GM03348 (cell line): ENCODE measurements around the gene TWSG1.
"Not testable (repeated sequence)": the region's sequence is repeated elsewhere in the genome, so short reads cannot be mapped to it uniquely, and the experiment has no call there.

Source experiments
- DNase-seq: peaks from one replicate; pipeline ENCODE4 v3.0.0; 2012; ENCODE audit warnings: low spot score

Gene TWSG1

DNA sequence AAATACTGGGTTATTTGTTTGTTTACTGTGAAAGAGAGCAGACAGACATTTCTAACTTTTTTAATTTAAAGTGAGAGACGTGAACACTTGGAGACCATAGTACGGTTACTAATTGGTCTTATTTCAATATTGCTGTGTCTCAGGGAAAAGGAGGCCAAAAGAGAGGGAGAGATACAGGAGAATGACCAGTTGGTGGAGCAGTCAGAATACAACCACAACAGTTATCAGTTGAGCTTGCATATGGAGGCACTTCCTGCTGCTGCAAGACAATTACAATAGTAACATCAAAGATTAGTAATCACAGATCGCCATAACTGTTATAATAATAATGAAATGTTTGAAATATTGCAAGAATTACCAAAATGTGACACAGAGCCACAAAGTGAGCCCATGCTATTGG, 58.2 kb downstream of the TWSG1 start:
- no peak for DNase-seq

DNA sequence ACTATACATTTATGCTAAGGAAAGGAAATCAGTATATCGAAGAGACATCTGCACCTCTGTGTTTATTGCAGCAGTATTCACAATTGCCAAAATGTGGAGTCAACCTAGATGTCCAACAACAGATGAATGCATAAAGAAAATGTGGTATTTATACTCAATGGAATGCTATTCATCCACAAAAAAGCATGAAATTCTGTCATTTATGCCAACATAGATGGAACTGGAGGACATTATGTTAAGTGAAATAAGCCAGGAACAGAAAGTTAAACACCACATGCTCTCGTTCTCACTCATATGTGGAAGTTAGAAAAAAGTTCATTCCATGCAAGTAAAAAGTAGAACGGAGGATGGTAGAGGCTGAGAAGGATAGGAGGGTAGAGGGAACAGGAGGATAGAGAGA, 59.5 kb downstream of the TWSG1 start:
- DNase-seq = no peak

DNA sequence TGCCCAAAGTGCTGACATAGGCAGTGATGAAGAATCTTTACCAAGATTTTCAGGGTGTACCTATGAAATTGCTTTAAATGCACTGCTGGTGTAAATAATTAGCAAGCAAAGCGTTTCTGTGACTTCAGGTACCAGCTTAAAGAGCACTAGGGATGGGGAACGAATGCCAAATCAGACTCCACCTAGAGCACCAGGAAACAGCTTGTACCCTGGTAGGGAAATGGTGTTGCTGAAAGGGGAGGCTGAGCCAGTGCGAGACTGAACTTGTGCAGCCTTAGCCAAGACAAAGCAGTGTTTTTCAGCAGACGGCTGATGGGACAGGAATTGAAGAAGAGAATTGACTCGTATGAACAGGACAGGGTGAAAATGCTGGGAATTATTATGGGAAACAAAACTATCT, 65.6 kb downstream of the TWSG1 start:
- no peak for DNase-seq

DNA sequence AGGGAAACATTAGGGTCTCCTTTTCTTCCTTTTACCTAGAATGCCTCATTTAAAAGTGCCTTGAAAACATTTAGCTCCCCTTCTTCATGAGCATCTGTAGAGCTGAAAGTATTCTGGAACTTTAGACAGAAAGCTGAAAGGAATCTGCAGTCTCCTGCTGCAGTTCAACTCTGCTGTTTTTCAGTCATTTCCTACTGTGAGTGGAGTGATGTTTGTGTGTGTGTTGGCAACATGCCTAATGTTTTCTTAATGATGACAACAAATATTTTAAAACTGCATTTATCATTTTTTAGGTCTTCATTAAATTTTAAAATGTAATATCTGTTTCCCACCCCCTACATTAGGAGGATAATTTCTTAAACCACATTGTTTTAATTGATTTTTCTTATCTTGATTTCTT, 66.6 kb downstream of the TWSG1 start:
- DNase-seq = no peak

DNA sequence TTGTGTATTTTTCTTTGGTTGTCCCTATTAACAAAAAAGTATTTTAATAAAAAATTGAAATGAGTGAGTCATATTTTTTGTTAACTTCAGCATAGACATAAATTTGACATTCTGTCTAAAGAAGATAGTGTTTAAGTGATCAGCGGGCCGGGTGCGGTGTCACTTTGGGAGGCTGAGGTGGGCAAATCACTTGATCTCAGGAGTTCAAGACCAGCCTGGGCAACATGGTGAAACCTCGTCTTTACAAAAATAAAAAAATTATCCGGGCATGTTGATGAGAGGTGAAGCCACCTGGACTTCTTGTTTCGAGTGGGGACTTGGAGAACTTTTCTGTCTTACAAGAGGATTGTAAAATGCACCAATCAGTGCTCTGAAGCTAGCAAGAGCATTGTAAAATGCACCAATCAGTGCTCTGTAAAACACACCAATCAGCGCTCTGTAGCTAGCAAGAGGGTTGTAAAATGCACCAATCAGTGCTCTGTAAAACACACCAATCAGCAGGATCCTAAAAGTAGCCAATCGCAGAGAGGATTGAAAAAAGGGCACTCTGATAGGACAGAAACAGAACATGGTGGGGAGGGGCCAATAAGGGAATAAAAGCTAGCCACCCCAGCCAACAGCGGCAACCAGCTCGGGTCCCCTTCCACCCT, 67.9 kb downstream of the TWSG1 start:
- DNase-seq = not testable (repeated sequence)

DNA sequence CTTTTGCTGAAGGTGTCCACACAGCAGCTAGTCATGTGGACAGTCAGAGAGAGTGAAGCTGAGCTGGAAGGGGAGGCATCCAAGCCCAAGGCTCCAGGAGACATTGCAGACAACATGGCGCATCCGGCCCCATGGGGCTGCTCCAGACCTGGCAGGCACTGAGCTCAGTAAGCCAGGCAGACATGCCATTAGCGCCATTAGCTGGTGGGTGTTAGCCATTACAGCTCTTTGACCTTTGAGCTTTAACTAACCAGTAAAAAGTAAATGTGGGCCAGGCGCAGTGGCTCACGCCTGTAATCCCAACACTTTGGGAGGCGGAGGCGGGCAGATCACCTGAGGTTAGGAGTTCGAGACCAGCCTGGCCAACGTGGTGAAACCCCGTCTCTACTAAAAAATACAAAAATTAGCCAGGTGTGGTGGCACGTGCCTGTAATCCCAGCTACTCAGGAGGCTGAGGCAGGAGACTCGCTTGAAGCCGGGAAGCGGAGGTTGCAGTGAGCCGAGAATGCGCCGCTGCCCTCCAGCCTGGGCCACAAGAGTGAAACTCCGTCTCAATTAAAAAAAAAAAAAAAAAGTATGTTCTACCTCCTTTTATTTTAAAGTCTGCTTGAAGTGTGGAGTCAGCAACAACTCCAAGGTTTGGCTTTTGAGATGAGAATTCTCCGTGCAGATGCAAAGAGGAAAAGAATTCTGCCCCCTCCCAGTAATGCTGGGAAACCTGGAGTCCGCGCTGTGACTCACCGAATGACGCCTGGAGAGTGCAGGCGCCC, 69.4 kb downstream of the TWSG1 start:
- DNase-seq = no peak

DNA sequence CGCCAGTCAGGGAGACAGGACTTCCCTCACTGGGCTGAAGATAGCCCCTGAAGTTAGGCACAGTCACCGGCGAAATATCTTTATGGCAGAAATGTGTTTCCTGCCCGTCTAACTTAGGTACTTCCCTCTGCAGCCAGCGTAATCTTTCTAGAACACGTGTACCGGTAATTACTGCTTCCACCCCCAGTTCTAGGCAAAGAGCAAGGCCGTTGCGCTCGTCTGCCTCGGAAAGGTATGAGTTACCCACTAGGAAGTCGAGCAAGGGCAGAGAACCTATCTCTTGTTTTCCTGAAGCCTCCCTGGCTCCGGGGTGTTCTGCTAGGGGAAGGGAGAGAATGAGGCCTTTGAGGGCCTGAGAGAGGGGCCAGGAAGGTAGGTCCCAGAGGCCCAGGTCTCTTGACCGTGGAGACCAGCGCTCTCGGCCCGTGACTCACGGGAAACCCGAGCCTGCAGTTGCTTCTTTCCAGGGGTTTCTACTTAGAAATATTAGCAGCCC, 70.0 kb downstream of the TWSG1 start:
- DNase-seq = no peak

DNA sequence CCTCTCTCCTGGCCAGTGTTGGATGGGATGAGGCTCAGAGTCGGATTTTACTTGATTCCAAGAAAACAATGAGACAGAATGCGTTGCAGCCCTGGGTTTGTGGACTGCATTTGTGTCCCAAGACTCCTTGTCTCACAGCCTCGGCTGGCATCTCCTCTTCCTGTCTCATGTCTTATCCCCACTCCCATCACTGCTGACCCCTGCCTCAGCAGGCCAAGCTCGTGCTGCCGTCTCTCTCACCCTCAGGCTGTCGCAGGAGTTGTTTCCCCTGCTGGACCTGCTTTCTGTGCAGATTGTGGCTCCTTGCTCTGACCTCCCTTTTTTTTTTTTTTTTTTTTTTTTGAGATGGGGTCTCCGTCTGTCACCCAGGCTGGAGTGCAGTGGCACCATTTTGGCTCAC, 70.6 kb downstream of the TWSG1 start:
- no peak for DNase-seq

DNA sequence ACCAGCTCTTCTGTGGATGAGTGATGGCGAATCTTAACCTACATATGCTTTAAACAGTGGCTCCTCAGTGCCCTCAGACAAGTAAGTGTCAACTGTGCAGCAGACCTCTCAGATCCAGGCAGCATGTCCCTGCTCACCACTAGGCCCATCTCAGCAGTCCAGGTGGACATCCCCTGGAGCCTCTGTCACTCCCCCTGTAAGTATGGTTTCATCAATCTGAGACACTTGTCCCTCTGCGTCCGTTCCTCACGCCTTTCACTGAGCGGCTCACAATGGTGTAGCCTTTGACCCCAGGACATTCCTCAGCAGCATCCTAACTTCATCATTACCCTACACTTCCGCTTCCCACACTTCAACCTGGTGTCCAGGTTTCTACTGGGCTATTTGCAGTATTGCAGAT, 71.4 kb downstream of the TWSG1 start:
- DNase-seq = no peak

DNA sequence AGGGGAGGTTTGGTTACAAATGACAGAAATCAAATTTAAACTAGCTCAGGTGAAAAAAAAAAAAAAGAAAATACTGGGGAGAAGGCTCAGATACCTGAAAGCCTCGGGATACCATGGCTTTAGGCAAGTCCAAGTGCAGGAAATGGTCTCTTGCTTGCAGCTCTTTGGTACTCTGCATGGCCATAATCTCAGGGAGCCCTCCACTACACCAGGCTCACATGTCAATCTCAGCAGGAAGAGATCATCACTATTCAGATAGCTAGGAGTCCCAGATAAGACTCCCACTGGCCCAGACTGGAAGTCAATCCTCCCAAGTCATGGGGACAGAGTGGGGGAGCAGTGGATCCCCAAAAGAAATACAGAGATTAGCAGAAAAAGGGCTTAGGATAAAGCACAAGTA, 75.9 kb downstream of the TWSG1 start:
- DNase-seq = no peak

DNA sequence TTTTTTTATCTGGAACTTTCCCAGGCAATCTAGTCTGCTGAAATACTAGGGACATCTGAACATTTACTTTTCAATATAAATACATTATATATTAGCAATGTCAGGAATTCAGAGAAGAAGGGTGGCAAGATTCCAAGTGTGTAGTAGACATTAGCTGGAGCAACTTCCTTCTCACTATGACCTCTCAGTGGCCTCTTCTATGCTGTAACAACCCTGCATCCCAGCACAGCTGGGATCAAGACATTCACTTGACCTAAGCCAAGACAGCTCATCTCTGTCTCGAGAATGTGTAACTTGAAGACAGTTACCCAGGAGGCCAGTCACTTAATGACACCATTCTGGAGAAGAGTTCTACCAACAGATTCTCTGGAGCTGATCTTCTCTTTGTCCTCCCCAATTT, 79.0 kb downstream of the TWSG1 start:
- DNase-seq = peak; percentile 60

DNA sequence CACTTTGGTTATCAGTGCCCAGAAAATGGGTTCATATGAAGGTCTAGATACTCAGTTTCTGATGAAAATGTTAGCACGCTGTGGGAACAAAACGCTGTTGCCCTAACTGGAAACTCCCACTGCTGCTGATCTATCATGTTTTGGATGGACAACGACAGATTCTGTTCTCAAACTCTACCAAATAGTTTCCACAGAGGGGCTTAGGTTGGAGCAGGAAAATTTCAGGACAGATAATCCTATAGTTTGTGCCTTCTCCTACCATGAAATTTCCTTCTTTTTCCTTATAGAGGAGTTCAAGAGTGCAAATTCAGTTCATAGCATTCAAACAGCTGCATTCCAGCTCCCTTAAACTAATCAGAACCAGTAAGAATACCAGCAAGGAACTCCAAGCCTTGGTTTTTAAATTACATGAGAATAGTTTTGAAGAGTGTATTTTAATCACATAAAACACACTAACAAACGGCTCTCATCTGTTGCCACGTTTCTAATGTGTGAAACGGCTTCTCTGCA, 82.0 kb downstream of the TWSG1 start:
- no peak for DNase-seq

DNA sequence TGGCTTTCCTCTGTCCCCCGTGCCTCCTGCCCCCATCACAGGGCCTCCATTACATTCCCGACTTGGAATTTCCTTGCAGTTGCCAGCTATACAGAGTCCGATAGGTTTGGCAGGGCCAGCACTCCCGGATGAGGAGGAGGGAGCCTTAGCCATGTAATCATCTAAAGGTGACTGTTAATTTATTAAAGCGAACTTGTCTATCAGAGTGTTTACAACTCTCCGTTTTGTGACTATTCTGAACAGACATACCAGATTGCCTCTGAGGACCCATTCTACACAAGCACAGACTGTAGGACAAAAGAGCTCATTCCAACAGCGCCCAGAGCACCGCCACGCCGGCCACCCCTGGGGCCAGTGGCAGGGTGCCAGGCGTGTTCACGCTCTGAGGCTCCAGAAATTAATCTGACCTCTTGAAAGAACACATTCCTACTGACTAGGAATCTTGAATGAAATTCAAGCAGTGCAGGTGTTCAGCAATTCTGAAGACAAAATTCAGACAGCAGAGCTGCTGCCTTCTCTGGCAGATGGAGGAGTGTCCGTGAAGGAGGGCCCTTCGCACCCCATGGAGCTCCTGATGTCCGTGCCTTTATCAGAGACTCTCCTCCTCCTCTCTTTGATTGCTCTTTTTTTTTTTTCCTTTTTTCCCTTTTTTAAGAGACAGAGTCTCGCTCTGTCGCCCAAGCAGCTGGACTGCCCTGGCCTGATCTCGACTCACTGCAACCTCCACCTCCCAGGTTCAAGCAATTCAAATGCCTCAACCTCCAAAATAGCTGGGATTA, 82.7 kb downstream of the TWSG1 start:
- peak; percentile 86 for DNase-seq

DNA sequence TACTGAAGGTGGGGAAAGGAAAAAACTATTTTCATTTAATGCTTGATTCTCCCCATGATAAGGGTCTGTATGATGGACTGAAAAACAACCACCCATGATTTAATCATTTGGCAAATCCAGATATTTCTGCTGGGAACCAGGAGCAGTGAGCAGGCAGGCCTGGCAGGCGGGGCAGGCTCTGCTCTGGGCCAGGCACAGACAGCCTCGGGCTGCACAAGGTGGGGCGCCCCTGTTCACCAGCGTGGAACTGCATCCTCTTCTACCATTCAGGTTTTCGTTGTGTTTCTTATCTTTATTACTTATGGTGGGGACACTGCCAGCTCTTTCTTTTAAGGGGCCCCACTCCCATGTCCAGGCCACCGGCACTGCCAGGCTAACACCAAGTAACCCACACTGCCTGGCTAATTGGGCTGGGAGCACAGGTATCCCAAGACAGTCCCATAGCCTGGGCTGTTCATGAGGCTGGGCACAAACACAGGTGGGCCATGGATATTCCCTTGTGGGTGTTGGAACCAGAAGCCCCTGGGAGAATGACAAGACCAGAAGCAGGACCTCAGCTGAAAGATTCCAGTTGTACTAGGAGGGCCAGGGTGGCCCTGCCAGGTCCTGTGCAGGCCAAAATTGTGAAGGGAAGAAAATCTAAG, 83.6 kb downstream of the TWSG1 start:
- DNase-seq = no peak

DNA sequence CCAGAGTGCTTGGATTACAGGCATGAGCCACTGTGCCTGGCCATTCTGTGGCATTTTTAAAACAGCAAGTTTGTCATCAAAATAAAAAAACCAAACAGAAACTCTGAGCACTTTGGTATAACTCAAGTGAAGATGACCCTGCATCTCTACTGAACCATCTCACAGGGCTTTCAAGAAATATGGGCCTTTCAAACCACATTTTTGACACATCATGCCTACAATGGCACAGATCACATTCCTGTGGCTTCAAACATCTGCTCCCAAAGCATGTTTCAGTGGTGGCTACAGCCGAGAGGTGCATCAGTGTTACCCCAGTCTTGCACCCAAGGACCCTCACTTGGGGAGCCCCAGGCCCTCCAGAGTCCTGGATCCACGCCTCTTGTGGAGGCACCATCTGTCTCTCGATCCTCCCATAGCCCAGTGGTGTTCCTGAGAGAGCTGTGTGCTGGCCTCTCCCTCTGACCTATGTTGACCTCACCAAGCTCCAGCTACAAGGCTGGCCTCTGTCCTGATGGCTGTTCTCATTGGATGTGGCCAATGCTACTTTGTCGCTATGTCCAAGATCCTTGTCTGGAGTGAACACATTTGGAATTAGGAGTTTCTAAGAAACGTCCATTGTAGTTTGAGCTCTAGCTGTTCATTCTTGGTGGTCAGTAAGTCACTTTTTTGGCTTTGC, 85.5 kb downstream of the TWSG1 start:
- DNase-seq = peak; percentile 66

DNA sequence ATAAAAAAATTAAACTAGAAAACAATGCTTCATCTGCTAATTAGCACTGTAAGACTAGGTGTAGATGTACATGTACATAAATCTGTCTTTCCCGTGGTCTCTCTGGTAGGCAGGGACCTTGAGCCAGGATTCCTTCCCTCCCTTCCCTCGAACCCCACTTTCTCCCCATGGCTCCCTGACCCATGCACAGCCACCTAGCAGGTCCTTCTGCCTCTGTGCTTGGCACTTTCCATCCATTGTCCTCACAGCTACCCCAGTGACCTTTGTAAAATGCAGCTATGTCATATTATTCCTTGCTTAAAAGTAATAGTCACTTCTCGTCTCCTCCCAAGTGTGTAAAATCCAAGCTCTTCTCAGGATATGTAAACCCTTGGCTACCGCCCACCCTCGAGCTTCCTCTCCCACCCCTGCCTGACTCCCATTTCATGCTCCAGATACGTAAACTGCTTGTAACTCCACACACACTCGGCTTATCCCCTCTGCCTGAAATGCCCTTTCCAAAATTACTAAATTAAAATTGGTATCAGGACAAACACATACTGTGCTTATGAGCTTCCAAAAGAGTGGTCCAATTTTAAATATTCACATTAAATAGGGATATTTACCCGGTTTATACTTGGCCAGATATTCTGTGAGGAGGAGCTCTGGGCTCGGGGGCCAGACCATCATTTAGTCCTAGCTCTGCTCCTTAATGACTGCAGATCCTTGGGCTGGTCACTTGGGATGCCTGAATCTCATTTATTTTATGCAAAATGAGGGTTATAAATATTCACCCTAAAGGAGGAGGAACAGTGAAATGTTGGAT, 86.7 kb downstream of the TWSG1 start:
- DNase-seq = no peak

DNA sequence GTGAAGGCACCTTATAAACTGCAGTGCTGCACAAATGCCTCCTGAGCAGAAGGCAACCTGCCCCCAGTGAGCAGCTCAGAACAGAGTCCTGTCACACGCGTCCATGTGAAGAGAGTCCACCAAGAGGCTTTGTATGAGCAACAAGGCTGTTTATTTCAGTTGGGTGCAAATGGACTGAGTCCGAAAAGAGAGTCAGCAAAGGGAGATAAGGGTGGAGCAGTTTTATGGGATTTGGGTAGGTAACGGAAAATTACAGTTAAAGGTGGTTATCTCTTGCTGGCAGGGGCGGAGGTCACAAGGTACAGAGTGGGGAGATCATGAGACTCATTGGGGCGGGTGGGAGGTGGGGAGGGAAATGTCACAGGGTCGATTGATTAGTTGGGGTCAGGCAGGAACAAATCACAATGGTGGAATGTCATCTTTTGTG, 87.3 kb downstream of the TWSG1 start:
- no peak for DNase-seq

DNA sequence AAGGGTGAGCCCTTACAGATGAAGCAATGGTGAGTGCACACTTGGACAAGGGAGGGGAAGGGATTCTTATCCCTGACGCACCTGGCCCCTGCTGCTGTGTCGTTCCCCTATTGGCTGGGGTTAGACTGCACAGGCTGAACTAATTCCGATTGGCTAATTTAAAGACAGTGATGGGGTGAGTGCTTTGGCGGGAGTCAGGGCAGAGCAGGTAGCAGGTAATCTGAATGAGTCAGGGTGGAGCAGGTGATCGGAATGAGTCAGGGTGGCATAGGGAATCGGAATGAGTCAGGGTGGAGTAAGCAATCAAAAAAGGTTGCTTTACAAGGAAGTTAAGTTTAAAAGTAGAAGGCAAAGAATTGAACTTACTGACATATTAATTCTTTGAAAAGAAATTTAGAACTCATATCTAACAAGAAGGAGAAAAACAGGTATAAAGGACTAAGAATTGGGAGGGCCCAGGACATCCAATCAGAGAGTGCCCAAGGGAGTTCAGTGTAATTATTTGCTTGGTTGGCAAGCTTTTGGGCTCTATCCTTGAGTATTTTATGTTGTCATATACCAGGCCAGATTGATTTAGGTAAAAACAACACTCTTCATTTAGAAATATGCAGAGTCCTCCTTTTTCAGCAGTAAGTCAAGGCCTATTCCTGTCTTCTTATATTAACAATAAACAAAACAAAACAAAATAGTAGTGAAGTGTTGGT, 88.4 kb downstream of the TWSG1 start:
- DNase-seq = no peak

DNA sequence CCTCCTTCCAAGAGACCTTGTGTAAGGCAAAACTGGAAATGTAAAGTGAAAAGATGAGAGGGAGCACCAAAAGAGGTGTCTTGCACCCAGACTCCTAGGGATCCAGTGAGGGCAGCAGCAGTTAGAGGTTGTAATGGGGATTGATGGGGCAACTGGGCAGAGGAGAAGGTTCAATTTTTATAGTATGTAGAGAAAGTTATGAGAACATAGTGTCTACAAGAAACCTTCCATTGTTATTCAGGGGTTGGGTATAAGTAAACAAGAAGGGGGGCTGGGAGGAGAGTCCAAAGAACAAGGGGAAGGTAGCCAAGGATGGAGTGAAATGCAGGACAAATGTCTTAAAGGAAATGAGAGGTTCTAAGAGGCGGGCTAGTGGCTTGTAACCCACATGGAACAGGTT, 89.1 kb downstream of the TWSG1 start:
- not testable (repeated sequence) for DNase-seq

DNA sequence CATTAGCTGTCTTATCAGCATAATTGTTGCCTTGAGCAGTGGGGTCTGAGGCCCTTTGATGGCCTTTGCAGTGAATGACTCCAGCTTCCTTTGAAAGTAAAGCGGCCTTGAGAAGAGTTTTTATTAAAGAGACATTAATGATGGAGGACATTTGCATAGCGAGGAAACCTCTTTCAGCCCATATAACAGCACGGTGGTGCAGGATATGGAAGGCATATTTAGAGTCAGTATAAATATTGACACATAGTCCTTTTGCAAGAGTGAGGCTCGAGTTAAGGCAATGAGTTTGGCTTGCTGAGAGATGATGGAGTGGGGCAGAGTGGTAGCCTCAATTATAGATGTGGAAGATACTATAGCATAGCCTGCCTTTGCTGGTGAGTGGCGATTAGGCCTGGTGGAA, 89.7 kb downstream of the TWSG1 start:
- not testable (repeated sequence) for DNase-seq
